Activated gamma-delta T cell (primary cell): ENCODE results near the gene TRIM14.
"Not testable (repeated sequence)": the region's sequence is repeated elsewhere in the genome, so short reads cannot be mapped to it uniquely, and the experiment has no call there.

Experiments used
- DNase-seq: peaks from one replicate; lab custom pipeline; 2025; lab: John Stamatoyannopoulos, UW

Gene TRIM14

GRCh38 chr9:98142182-98142907, 23.3 kb upstream of the TRIM14 start:
- no peak for DNase-seq

DNA sequence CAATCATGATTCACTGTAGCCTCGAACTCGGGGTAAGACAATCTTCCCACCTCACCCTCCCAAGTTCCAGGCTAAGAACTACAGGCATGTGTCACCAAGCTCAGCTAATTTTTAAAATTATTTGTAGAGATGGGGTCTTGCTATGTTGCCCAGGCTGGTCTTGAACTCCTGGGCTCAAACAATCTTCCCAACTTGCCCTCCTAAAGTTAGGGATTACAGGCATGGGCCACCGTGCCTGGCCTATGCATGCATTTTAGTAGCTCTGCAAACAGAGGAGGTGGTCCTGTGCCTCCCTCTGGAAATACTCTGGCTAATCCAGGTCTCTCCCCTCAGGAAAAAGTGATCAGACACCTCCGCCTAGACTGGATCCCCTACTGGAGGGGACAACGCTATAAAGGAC, 21.5 kb upstream of the TRIM14 start:
- no peak for DNase-seq

- no peak for DNase-seq
Measured at GRCh38 chr9:98136489-98136888, 17.5 kb upstream of the TRIM14 start.

GRCh38 chr9:98135938-98136337, 16.9 kb upstream of the TRIM14 start:
- DNase-seq = no peak

- DNase-seq = no peak
Measured at GRCh38 chr9:98135558-98135934, 16.5 kb upstream of the TRIM14 start.

GRCh38 chr9:98134702-98135557, 15.9 kb upstream of the TRIM14 start:
- DNase-seq = no peak

- no peak for DNase-seq
Measured at GRCh38 chr9:98132806-98133631, 14.0 kb upstream of the TRIM14 start.

GRCh38 chr9:98132158-98132557, 13.1 kb upstream of the TRIM14 start:
- DNase-seq = no peak

DNA sequence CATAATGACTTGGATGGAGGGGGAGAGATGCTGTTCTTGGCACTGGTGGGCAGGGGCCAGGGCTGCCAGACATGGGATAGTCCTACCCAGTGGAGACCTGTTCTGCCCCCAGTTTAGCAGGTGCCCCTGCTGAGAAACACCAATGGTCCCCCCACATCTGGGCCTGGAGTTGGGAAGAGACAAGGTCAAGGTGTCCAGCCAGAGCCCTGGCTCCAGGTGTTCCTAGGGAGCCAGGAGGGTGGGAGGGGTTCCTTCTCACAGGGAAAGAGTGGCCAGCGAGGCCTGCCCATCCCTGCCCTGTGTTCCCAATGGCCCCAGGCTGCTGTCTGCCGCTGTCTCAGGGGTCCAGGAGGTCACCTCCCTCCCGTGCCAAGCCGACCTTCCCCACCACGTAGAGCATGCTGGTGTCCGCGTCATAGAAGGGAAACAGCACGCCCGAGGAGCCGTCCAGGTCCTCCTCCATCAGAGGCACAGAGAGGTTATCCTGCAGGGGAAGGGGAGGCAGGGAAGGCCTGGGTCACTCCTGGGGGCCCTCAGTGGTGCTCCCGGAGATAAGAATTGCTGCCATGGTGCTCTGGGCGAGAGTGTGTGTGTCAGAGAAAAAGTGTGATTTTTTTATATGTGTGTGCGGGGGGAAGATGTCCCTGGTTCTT, 11.7 kb upstream of the TRIM14 start:
- DNase-seq = no peak

GRCh38 chr9:98130060-98130459, 11.0 kb upstream of the TRIM14 start:
- not testable (repeated sequence) for DNase-seq

DNA sequence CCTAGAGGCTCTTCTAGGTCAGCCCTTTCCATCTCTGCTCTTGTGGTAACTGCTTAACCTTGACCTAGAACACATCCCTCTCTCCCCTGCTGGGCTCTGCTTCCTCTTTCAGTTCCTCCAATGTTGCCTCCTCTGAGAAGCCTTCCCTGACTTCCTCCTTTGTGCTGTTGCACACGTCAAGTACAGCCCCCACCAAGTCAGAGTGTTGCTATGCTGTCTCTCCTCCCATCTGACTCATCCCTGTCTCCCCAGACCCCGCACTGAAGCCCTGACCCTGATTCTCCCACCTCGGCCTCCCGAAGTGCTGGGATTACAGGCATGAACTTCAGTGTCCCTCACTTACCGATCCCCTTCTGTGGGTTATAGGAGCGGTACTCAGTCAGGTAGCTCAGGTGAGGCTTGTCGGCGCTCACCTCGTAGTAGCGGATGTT, 10.4 kb upstream of the TRIM14 start:
- DNase-seq = no peak

DNA sequence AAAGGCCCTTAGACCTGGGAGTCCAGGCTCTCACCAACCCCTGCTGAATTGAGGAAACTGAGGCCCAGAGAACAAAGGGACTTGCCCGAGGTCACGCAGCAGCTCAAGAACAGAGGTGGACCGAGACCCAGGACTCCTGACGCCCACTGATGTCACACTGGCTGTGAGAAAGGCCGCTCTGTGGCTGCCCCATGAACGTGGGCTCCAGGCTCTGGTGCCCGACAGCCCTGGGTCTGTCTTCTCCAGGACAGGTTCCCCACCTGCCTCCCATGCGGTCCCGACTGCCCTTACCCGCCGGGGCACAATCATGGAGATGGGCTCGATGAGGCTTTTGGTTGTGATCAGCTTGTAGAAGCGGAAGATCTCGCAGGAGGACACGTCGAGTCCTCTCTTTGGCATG, 9.3 kb upstream of the TRIM14 start:
- DNase-seq = no peak

GRCh38 chr9:98127226-98127625, 8.2 kb upstream of the TRIM14 start:
- DNase-seq = no peak

GRCh38 chr9:98124637-98125426, 5.8 kb upstream of the TRIM14 start:
- no peak for DNase-seq

- DNase-seq = not testable (repeated sequence)
Measured at GRCh38 chr9:98124091-98124490, 5.1 kb upstream of the TRIM14 start.

- DNase-seq = no peak
Measured at GRCh38 chr9:98121058-98121457, 2.0 kb upstream of the TRIM14 start.

DNA sequence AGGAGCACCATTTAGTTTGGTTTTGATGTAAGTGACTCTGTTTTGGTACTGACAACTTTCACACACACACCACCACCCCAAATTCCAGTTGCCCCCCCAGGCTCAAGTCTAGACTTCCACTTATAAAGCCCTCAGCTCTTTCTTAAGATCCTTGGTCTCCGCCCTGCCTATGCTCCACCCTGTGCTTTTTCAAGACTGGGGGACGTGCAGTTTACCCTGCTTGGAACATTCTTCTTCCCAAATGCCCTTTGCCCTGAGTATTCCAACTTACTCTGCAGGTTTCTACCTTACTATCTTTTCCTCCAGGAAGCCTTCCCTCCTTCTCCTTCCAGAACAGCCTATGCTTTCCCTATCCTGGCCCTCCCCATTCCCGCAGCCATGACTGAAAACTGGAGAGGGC, 1.5 kb upstream of the TRIM14 start:
- no peak for DNase-seq

DNA sequence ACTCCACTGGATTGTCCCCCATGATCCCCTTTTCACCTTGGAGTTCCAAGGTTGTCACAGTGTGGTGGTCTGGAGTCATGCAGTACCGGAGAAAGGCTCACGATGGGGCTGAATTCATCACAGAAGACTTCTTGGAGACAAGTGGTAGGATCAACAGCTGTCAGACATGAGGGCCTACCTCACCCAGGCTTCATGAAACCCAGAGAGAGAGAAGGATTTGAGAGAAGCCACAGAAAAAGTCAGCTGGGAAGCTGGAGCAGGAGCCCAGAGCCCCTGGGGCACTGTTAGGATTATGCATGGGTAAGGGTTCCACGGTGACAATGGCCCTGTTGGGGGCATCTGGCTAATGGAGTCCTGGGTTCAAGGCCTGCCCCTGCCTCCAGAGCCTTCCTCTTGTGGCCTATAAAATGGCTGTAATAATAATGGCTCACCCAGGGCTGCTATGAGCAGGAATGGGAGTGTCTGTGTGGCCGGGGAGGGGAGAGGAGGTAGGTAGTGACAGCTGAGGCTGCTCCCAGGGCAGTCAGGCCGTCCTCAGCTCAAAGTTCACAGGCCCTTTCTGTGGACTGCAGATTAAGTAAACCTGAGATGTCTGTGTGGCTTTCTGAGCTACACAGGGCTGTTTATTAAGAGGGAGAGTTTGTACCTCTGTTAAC, 910 bp downstream of the TRIM14 start:
- no peak for DNase-seq

DNA sequence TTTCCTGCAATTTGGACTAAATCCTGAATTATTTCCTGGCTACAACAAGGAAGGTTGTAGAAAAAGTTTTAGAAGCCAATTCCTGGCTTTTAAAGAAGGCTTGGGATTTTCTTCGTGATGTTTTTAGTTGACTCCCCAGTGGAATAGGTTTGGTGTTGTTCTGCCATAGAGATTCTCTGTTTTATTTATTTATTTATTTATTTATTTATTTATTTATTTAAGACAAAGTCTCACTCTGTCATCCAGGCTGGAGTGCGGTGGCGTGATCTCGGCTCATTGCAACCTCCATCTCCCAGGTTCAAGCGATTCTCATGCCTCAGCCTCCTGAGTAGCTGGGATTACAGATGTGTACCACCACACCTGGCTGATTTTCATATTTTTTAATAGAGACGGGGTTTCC, 1.9 kb downstream of the TRIM14 start:
- DNase-seq = not testable (repeated sequence)

- DNase-seq = no peak
Measured at GRCh38 chr9:98109052-98109451, 10.0 kb downstream of the TRIM14 start.
